ENCODE results near the gene TRIM49. TPM values are rescaled to one million over a fixed set of nuclear protein-coding genes. Genes with fewer than 3 reads are reported as not detected.
"Not testable (repeated sequence)": the region's sequence is repeated elsewhere in the genome, so short reads cannot be mapped to it uniquely, and the experiment has no call there.

Gene TRIM49, protein sequence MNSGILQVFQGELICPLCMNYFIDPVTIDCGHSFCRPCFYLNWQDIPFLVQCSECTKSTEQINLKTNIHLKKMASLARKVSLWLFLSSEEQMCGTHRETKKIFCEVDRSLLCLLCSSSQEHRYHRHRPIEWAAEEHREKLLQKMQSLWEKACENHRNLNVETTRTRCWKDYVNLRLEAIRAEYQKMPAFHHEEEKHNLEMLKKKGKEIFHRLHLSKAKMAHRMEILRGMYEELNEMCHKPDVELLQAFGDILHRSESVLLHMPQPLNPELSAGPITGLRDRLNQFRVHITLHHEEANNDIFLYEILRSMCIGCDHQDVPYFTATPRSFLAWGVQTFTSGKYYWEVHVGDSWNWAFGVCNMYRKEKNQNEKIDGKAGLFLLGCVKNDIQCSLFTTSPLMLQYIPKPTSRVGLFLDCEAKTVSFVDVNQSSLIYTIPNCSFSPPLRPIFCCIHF
- total RNA-seq (not detected in 2 replicates), polyA plus RNA-seq (not detected in 2 replicates), polyA minus RNA-seq (not detected in 2 replicates)
- total RNA-seq (2013) = not detected

DNA sequence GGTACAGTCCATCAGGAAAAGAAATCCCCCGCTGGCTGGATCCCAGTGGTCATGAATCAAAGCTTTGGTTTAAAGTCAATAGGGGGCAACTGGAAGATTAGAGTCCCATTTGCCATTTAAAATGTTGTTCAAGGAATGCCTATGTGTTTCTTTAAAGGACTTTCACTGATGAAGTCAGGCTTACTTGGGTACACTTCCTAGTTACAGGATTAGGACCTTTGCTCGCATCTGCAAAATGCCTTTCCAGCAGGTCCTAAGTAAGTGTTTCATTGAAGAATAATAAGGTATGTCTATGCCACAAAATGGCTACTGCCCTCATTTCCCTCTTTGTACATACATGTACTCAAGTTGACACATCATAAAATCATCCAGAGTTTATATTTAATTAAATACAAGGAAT is at the start of gene TRIM49:
Gene TRIM49, minus strand, starts transcription at position 101 of the 400 bp plus-strand sequence. CDS start 4,106 bp downstream, outside the sequence.
- H3K9me3 ChIP-seq (ENCODE audit: control extremely low read depth in 1 of 3, control insufficient read depth in 2 of 3, insufficient read depth in 1 of 3, low read length in 2 of 3); H4K20me1 ChIP-seq (ENCODE audit: control insufficient read depth, insufficient read depth, low read length, poor library complexity, severe bottlenecking); intact Hi-C loops (cut with micrococcal nuclease); H2AFZ ChIP-seq (ENCODE audit: insufficient read depth, low read depth, low read length, poor library complexity, severe bottlenecking); H3K36me3 ChIP-seq (replicated peaks in 1 of 2; ENCODE audit: control extremely low read depth in 1 of 2, control insufficient read depth in 1 of 2, extremely low read depth in 1 of 2, insufficient read depth in 2 of 2, low read length in 1 of 2); POLR2A ChIA-PET; H3K4me3 Mint-ChIP-seq; H3K79me2 ChIP-seq (ENCODE audit: control insufficient read depth, insufficient read depth, low read length); H3K9ac ChIP-seq (ENCODE audit: low read length); H3K4me1 ChIP-seq (ENCODE audit: control insufficient read depth in 2 of 2, insufficient read depth in 2 of 2, low read length in 2 of 2); H3K4me3 ChIP-seq (ENCODE audit: control extremely low read depth in 1 of 5, extremely low read depth in 1 of 5, insufficient read depth in 1 of 5, low read depth in 2 of 5, low read length in 4 of 5); H3K4me1 Mint-ChIP-seq; H3K9me3 Mint-ChIP-seq (ENCODE audit: insufficient read depth); H3K27me3 ChIP-seq (replicated peaks in 1 of 4; ENCODE audit: control extremely low read depth in 1 of 4, control insufficient read depth in 3 of 4, insufficient read depth in 4 of 4, low read length in 3 of 4); H3K4me2 ChIP-seq (replicated peaks; ENCODE audit: low read depth, low read length, poor library complexity, severe bottlenecking); DNase-seq; CTCF ChIA-PET; H3K27ac Mint-ChIP-seq; ATAC-seq (ENCODE audit: low read depth); H3K27ac ChIP-seq (ENCODE audit: low read length in 2 of 2); H3K27me3 Mint-ChIP-seq: not testable (repeated sequence)
- WGBS (ENCODE audit: insufficient coverage) = no CpG with 5 or more reads among the region's 2 CpGs

GRCh38 chr11:89826694-89827093 is 18.3 kb upstream of the TRIM49 start:
- H3K79me2 ChIP-seq (ENCODE audit: control insufficient read depth, insufficient read depth, low read length); H3K27me3 Mint-ChIP-seq; H2AFZ ChIP-seq (ENCODE audit: insufficient read depth, low read depth, low read length, poor library complexity, severe bottlenecking); H3K4me1 ChIP-seq (ENCODE audit: control insufficient read depth in 2 of 2, insufficient read depth in 2 of 2, low read length in 2 of 2); H3K4me3 ChIP-seq (ENCODE audit: control extremely low read depth in 1 of 5, extremely low read depth in 1 of 5, insufficient read depth in 1 of 5, low read depth in 2 of 5, low read length in 4 of 5); H3K27me3 ChIP-seq (replicated peaks in 1 of 4; ENCODE audit: control extremely low read depth in 1 of 4, control insufficient read depth in 3 of 4, insufficient read depth in 4 of 4, low read length in 3 of 4); CTCF ChIA-PET; H3K36me3 ChIP-seq (replicated peaks in 1 of 2; ENCODE audit: control extremely low read depth in 1 of 2, control insufficient read depth in 1 of 2, extremely low read depth in 1 of 2, insufficient read depth in 2 of 2, low read length in 1 of 2); DNase-seq; H3K27ac Mint-ChIP-seq; H4K20me1 ChIP-seq (ENCODE audit: control insufficient read depth, insufficient read depth, low read length, poor library complexity, severe bottlenecking); H3K27ac ChIP-seq (ENCODE audit: low read length in 2 of 2); H3K9ac ChIP-seq (ENCODE audit: low read length); H3K4me2 ChIP-seq (replicated peaks; ENCODE audit: low read depth, low read length, poor library complexity, severe bottlenecking); H3K4me1 Mint-ChIP-seq; H3K9me3 Mint-ChIP-seq (ENCODE audit: insufficient read depth); H3K9me3 ChIP-seq (ENCODE audit: control extremely low read depth in 1 of 3, control insufficient read depth in 2 of 3, insufficient read depth in 1 of 3, low read length in 2 of 3); ATAC-seq (ENCODE audit: low read depth); H3K4me3 Mint-ChIP-seq; intact Hi-C loops (cut with micrococcal nuclease); POLR2A ChIA-PET: not testable (repeated sequence)
- no CpG with 5 or more reads among the region's 2 CpGs for WGBS (ENCODE audit: insufficient coverage)

DNA sequence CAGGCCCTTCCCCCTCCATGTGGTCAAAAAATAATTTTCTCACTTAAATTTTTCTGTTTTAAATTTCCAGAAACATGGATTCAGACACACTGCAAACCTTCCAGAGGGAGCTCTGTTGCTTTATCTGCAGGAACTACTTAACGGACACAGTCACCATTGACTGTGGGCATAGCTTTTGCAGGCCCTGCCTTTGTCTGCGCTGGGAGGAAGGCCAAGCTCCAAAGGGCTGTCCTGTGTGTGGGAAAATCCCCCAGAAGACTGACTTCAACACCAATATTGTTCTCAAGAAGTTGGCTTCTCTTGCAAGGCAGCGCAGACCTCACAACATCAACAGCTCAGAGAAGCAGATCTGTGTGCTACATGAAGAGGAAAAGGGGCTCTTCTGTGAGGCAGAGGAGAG is 11.6 kb upstream of the TRIM49 start:
- H3K4me1 Mint-ChIP-seq; H3K4me3 ChIP-seq (ENCODE audit: control extremely low read depth in 1 of 5, extremely low read depth in 1 of 5, insufficient read depth in 1 of 5, low read depth in 2 of 5, low read length in 4 of 5): not testable (repeated sequence)

DNA sequence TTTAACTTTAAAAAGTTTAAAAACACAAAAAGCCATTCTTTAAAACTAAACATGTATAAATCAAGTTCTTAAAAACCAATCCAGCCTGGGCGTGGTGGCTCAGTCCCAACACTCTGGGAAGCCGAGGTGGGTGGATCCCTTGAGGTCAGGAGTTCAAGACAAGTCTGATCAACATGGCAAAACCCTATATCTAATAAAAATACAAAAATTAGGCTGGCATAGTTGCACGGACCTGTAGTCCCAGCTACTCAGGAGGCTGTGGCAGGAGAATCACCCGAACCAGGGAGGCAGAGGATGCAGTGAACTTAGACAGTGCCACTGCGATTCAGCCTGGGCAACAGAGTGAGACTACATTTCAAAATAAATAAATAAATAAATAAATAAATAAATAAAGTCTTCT is 5.2 kb upstream of the TRIM49 start:
- H3K4me2 ChIP-seq (replicated peaks; ENCODE audit: low read depth, low read length, poor library complexity, severe bottlenecking); H3K27ac Mint-ChIP-seq; H3K4me1 Mint-ChIP-seq; intact Hi-C loops (cut with micrococcal nuclease); H3K27me3 ChIP-seq (replicated peaks in 1 of 4; ENCODE audit: control extremely low read depth in 1 of 4, control insufficient read depth in 3 of 4, insufficient read depth in 4 of 4, low read length in 3 of 4); H3K4me3 ChIP-seq (ENCODE audit: control extremely low read depth in 1 of 5, extremely low read depth in 1 of 5, insufficient read depth in 1 of 5, low read depth in 2 of 5, low read length in 4 of 5); H3K27me3 Mint-ChIP-seq; H4K20me1 ChIP-seq (ENCODE audit: control insufficient read depth, insufficient read depth, low read length, poor library complexity, severe bottlenecking); CTCF ChIA-PET; H3K79me2 ChIP-seq (ENCODE audit: control insufficient read depth, insufficient read depth, low read length); H3K27ac ChIP-seq (ENCODE audit: low read length in 2 of 2); H3K4me3 Mint-ChIP-seq; H3K36me3 ChIP-seq (replicated peaks in 1 of 2; ENCODE audit: control extremely low read depth in 1 of 2, control insufficient read depth in 1 of 2, extremely low read depth in 1 of 2, insufficient read depth in 2 of 2, low read length in 1 of 2); H3K9me3 ChIP-seq (ENCODE audit: control extremely low read depth in 1 of 3, control insufficient read depth in 2 of 3, insufficient read depth in 1 of 3, low read length in 2 of 3); H2AFZ ChIP-seq (ENCODE audit: insufficient read depth, low read depth, low read length, poor library complexity, severe bottlenecking); H3K9me3 Mint-ChIP-seq (ENCODE audit: insufficient read depth); H3K9ac ChIP-seq (ENCODE audit: low read length); POLR2A ChIA-PET; ATAC-seq (ENCODE audit: low read depth); DNase-seq; H3K4me1 ChIP-seq (ENCODE audit: control insufficient read depth in 2 of 2, insufficient read depth in 2 of 2, low read length in 2 of 2): not testable (repeated sequence)
- 89% methylated on average over 3 of the region's 5 CpGs for WGBS (ENCODE audit: insufficient coverage)

More for the DNA sequence above, 11.6 kb upstream of the TRIM49 start:
- CTCF ChIA-PET; H3K4me2 ChIP-seq (replicated peaks; ENCODE audit: low read depth, low read length, poor library complexity, severe bottlenecking); H3K9ac ChIP-seq (ENCODE audit: low read length); H4K20me1 ChIP-seq (ENCODE audit: control insufficient read depth, insufficient read depth, low read length, poor library complexity, severe bottlenecking); ATAC-seq (ENCODE audit: low read depth); H2AFZ ChIP-seq (ENCODE audit: insufficient read depth, low read depth, low read length, poor library complexity, severe bottlenecking); POLR2A ChIA-PET; DNase-seq; intact Hi-C loops (cut with micrococcal nuclease); H3K36me3 ChIP-seq (replicated peaks in 1 of 2; ENCODE audit: control extremely low read depth in 1 of 2, control insufficient read depth in 1 of 2, extremely low read depth in 1 of 2, insufficient read depth in 2 of 2, low read length in 1 of 2); H3K27ac ChIP-seq (ENCODE audit: low read length in 2 of 2); H3K4me3 Mint-ChIP-seq; H3K4me1 ChIP-seq (ENCODE audit: control insufficient read depth in 2 of 2, insufficient read depth in 2 of 2, low read length in 2 of 2); H3K27me3 Mint-ChIP-seq; H3K79me2 ChIP-seq (ENCODE audit: control insufficient read depth, insufficient read depth, low read length); H3K9me3 ChIP-seq (ENCODE audit: control extremely low read depth in 1 of 3, control insufficient read depth in 2 of 3, insufficient read depth in 1 of 3, low read length in 2 of 3); H3K27ac Mint-ChIP-seq; H3K9me3 Mint-ChIP-seq (ENCODE audit: insufficient read depth); H3K27me3 ChIP-seq (replicated peaks in 1 of 4; ENCODE audit: control extremely low read depth in 1 of 4, control insufficient read depth in 3 of 4, insufficient read depth in 4 of 4, low read length in 3 of 4): not testable (repeated sequence)
- no CpG with 5 or more reads among the region's 3 CpGs for WGBS (ENCODE audit: insufficient coverage)
